WTC11 (cell line): Measurements from ENCODE around the gene RBM19. TPM values are rescaled to one million over a fixed set of nuclear protein-coding genes. Genes with fewer than 3 reads are reported as not detected.

ENCODE experiments used
- ATAC-seq: fragments of 200-7000 bp; cut with Tn5 transposase; 2 replicates; pipeline ENCODE4 v1.10.0; 2021; ENCODE audit warnings: mild to moderate bottlenecking, moderate library complexity
- CTCF ChIA-PET: fragments of 300-600 bp; sonication (Branson Sonifier 250); formaldehyde crosslinking; loops from one replicate; lab custom pipeline; 2021; ENCODE audit warnings: antibody characterized with exemption; lab: Charles Lee
- POLR2A ChIA-PET: fragments of 350-600 bp; sonication (Branson Sonifier 250); formaldehyde crosslinking; loops from one replicate; lab custom pipeline; 2021; ENCODE audit warnings: antibody characterized with exemption; lab: Charles Lee
- DNase-seq: peaks from one replicate; pipeline ENCODE4 v3.0.0; 2021; ENCODE audit warnings: low spot score
- H3K27ac Mint-ChIP-seq: 2 replicates; pipeline ENCODE4 v1.8.0; 2021; ENCODE audit warnings: mixed read lengths
- H3K27me3 Mint-ChIP-seq: 2 replicates; pipeline ENCODE4 v1.8.0; 2021; ENCODE audit warnings: low read depth, mild to moderate bottlenecking, moderate library complexity, mixed read lengths
- H3K36me3 Mint-ChIP-seq: 2 replicates; pipeline ENCODE4 v1.8.0; 2021; ENCODE audit warnings: mixed read lengths
- H3K4me1 Mint-ChIP-seq: 2 replicates; pipeline ENCODE4 v1.8.0; 2022; ENCODE audit warnings: mixed read lengths
- H3K4me3 Mint-ChIP-seq: 2 replicates; pipeline ENCODE4 v1.8.0; 2021; ENCODE audit warnings: mild to moderate bottlenecking, moderate library complexity, mixed read lengths
- H3K9me3 Mint-ChIP-seq: 2 replicates; pipeline ENCODE4 v1.8.0; 2021; ENCODE audit warnings: mixed read lengths
- CREB1 ChIP-seq: sonication (generic); formaldehyde crosslinking; IDR thresholded peaks from 2 replicates; pipeline ENCODE4 v1.8.0; 2023; ENCODE audit warnings: mild to moderate bottlenecking, missing genetic modification reagents
- CREM ChIP-seq: sonication (generic); formaldehyde crosslinking; IDR thresholded peaks from 2 replicates; pipeline ENCODE4 v1.8.1; 2022; ENCODE audit warnings: mild to moderate bottlenecking, missing genetic modification reagents, moderate library complexity
- EMX1 ChIP-seq: fragments of 250-450 bp; sonication (Bioruptor Pico); IDR thresholded peaks from 2 replicates; pipeline ENCODE4 v1.8.0; 2021; ENCODE audit warnings: mild to moderate bottlenecking
- GTF2I ChIP-seq: fragments of 250-450 bp; sonication (Bioruptor Pico); conservative IDR thresholded peaks from 2 replicates; pipeline ENCODE4 v1.4.0; 2021; ENCODE audit warnings: mild to moderate bottlenecking
- JUN ChIP-seq: sonication (generic); formaldehyde crosslinking; IDR thresholded peaks from 2 replicates; pipeline ENCODE4 v1.8.0; 2023; ENCODE audit warnings: mild to moderate bottlenecking, missing genetic modification reagents
- MAX ChIP-seq: sonication (generic); formaldehyde crosslinking; IDR thresholded peaks from 2 replicates; pipeline ENCODE4 v1.8.0; 2022; ENCODE audit warnings: mild to moderate bottlenecking, missing genetic modification reagents
- PRRX2 ChIP-seq: fragments of 250-450 bp; sonication (Bioruptor Pico); IDR thresholded peaks from 2 replicates; pipeline ENCODE4 v1.8.0; 2021; ENCODE audit warnings: mild to moderate bottlenecking
- TP53 ChIP-seq: sonication (generic); formaldehyde crosslinking; IDR thresholded peaks from 2 replicates; pipeline ENCODE4 v1.8.1; 2023; ENCODE audit warnings: mild to moderate bottlenecking, missing genetic modification reagents
- ZNF317 ChIP-seq: sonication (generic); formaldehyde crosslinking; IDR thresholded peaks from 2 replicates; pipeline ENCODE4 v1.8.1; 2023; ENCODE audit warnings: low read depth, mild to moderate bottlenecking, moderate library complexity, missing genetic modification reagents, borderline replicate concordance
- ZNF396 ChIP-seq: fragments of 250-450 bp; sonication (Bioruptor Pico); IDR thresholded peaks from 2 replicates; pipeline ENCODE4 v1.8.0; 2021; ENCODE audit warnings: mild to moderate bottlenecking, moderate library complexity, borderline replicate concordance
- ZNF423 ChIP-seq: fragments of 250-450 bp; sonication (Bioruptor Pico); IDR thresholded peaks from 2 replicates; pipeline ENCODE4 v2.1.2; 2022; ENCODE audit warnings: mild to moderate bottlenecking, moderate library complexity
- total RNA-seq: library from RNA; stranded (reverse); gene quantifications from 3 replicates; pipeline ENCODE4 v1.2.3, GENCODE V29; 2021
- TF ChIP-seq, protein P1 (sequence below): sonication (generic); formaldehyde crosslinking; IDR thresholded peaks from 2 replicates; pipeline ENCODE4 v1.8.1; 2023; ENCODE audit warnings: mild to moderate bottlenecking, missing genetic modification reagents, moderate library complexity
- TF ChIP-seq, protein P2 (sequence below): fragments of 250-450 bp; sonication (Bioruptor Pico); IDR thresholded peaks from 2 replicates; pipeline ENCODE4 v1.9.0; 2021; ENCODE audit warnings: mild to moderate bottlenecking

The RBM19 gene
- total RNA-seq, 1 experiment from 2014 or later, result 60.1 TPM

GRCh38 chr12:113933201-113933786 lies 32.8 kb downstream of the RBM19 start:
- Mint-ChIP-seq H3K4me3 (no peak overlapping the region), H3K36me3 (peaks cover 20% of the 10 kb centered on the region), H3K9me3 (no peaks in the 10 kb centered on the region), H3K27ac (no peak overlapping the region), H3K27me3 (no peaks in the 10 kb centered on the region), H3K4me1 (peaks cover 18% of the 10 kb centered on the region)
- peak; percentile 38 for ATAC-seq
- ChIA-PET CTCF (interaction anchor here (1.0 to 1.3 kb wide), 2 partner anchors 63 to 471 kb away, joined by 3 read pairs; no protein-coding TSS in a partner anchor), POLR2A (no interaction called here)
- no peak for DNase-seq
- TF ChIP-seq ZNF396 (no peak), ZNF423 (CRISPR knock-in tag) (peak; percentile 48; the same call in 1 of the 2 replicates), CREM (CRISPR knock-in tag) (0 out of 2 replicates have a peak, but pooled peaks have one; percentile 20), PRRX2 (no peak)
- TF ChIP-seq, all 79 proteins: peak for 2

DNA sequence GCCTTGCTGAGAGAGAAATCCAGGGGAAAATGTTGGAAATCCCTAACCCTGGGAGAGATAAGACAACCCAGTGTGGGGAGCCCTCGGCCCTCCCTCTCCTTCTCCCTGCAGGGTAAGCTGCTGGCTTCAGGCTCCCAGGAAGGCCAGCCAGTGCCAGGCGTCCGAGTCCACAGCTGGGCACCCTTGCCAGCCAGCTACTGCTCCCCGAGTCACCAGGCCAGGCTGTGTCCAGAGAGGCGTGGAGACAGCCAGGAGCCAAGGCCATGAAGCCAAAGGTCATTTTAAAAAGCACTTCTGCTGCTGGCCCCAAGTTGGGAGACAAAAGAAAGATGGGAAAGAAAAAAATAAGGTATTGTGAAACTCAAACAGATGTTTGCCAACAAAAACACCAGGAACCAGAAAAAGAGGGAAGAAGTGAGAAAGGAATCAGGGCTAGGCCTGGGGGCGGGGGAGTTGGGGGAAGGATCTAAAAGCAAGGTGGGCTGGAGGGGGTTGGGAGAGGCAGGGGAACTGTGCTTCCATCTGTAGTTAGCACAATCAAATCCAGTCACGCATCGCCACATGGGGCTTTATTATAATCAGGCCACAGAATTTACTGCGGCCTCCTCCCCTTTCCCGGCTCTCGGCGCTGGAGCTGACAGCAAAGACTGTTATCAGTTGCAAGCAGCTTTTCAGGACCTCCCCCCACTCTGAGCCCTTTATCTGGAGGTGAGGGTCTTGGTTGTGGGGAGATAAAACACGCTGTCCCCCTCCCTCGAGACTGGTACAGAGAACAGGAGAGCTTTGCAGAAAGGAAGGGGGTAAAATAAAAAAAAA lies 33.5 kb downstream of the RBM19 start:
- H3K4me3 Mint-ChIP-seq, result no peak overlapping the region
- H3K27me3 Mint-ChIP-seq, result no peaks in the 10 kb centered on the region
- no peaks in the 10 kb centered on the region for H3K9me3 Mint-ChIP-seq
- H3K4me1 Mint-ChIP-seq, result peaks cover 18% of the 10 kb centered on the region
- DNase-seq (no peak), ATAC-seq (0 out of 2 replicates have a peak, but pooled peaks have one; percentile 17)
- TF ChIP-seq MAX (CRISPR knock-in tag) (no peak), TP53 (no peak), CREM (CRISPR knock-in tag) (no peak), JUN (no peak)
- peaks cover 17% of the 10 kb centered on the region for H3K36me3 Mint-ChIP-seq
- ChIA-PET CTCF (interaction anchor here (1.0 to 1.3 kb wide), 2 partner anchors 63 to 470 kb away, joined by 3 read pairs; no protein-coding TSS in a partner anchor), POLR2A (no interaction called here)
- no peak overlapping the region; the same call in 1 of the 2 replicates for H3K27ac Mint-ChIP-seq

DNA sequence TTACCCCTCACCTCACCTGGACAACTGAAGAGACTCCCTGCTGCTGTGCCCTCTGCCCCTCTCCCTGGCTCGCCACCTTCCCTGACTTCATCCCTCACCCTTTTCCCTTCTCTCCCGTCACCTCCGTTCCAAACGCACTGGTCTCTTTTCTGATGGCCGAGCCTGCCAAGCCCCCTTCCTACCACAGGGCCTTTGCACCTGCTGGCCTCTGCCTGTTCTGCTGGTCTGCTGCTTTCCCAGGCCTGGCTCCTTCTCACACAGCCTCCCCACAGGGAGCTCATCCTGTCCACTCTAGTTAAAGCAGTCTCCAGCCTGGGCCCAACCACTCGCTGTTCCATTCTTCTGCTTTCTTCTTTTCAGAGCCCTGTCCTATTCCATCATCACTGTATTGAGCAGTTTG lies 34.6 kb downstream of the RBM19 start:
- peaks cover 25% of the 10 kb centered on the region for H3K36me3 Mint-ChIP-seq
- ATAC-seq (no peak), DNase-seq (no peak)
- TF ChIP-seq, protein P1, sequence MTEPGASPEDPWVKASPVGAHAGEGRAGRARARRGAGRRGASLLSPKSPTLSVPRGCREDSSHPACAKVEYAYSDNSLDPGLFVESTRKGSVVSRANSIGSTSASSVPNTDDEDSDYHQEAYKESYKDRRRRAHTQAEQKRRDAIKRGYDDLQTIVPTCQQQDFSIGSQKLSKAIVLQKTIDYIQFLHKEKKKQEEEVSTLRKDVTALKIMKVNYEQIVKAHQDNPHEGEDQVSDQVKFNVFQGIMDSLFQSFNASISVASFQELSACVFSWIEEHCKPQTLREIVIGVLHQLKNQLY (CRISPR knock-in tag), result no peak
- TF ChIP-seq ZNF317 (CRISPR knock-in tag) (no peak), GTF2I (CRISPR knock-in tag) (peak; percentile 90; the same call in 1 of the 2 replicates)
- TF ChIP-seq, protein P2, sequence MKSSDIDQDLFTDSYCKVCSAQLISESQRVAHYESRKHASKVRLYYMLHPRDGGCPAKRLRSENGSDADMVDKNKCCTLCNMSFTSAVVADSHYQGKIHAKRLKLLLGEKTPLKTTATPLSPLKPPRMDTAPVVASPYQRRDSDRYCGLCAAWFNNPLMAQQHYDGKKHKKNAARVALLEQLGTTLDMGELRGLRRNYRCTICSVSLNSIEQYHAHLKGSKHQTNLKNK (CRISPR knock-in tag), result no peak
- H3K4me3 Mint-ChIP-seq, result no peak overlapping the region
- ChIA-PET CTCF (interaction anchor here (2.4 kb wide), 1 partner anchor 23 kb away, joined by 8 read pairs; no protein-coding TSS in a partner anchor), POLR2A (no interaction called here)
- peaks cover 18% of the 10 kb centered on the region for H3K4me1 Mint-ChIP-seq
- no peaks in the 10 kb centered on the region for H3K9me3 Mint-ChIP-seq
- peak overlapping the region; percentile 74 for H3K27ac Mint-ChIP-seq
- no peaks in the 10 kb centered on the region for H3K27me3 Mint-ChIP-seq

- ChIA-PET CTCF (interaction anchor here (2.4 kb wide), 1 partner anchor 25 kb away, joined by 8 read pairs; no protein-coding TSS in a partner anchor), POLR2A (no interaction called here)
- H3K36me3 Mint-ChIP-seq, result peaks cover 29% of the 10 kb centered on the region
- no peak overlapping the region for H3K27ac Mint-ChIP-seq
- ATAC-seq (no peak), DNase-seq (no peak)
- no peaks in the 10 kb centered on the region for H3K9me3 Mint-ChIP-seq
- H3K27me3 Mint-ChIP-seq, result no peaks in the 10 kb centered on the region
- no peak overlapping the region for H3K4me3 Mint-ChIP-seq
- H3K4me1 Mint-ChIP-seq, result peaks cover 18% of the 10 kb centered on the region
- TF ChIP-seq CREB1 (no peak), TP53 (no peak), ZNF317 (CRISPR knock-in tag) (no peak), EMX1 (CRISPR knock-in tag) (no peak)
These were observed 35.9 kb downstream of the RBM19 start for GRCh38 chr12:113930249-113930648.
